ENCODE data around the gene DTX4. TPM values are rescaled to one million over a fixed set of nuclear protein-coding genes. Genes with fewer than 3 reads are reported as not detected.
A peak's percentile ranks its signal among the peaks of the same experiment; 100 is the strongest.

The DTX4 gene
- total RNA-seq, 1 donor from 2014 or later: 139 TPM

GRCh38 chr11:59179121-59179520 is 7.2 kb downstream of the DTX4 start:
- Mint-ChIP-seq H3K4me1 (peaks cover 97% of the 10 kb centered on the region), H3K9me3 (peaks cover 3% of the 10 kb centered on the region), H3K36me3 (ENCODE audit: low read depth) (peaks cover 50% of the 10 kb centered on the region), H3K27ac (ENCODE audit: unreplicated experiment) (no peak overlapping the region), H3K4me3 (peak overlapping the region; percentile 74), H3K27me3 (ENCODE audit: low read depth) (peaks cover 6% of the 10 kb centered on the region)
- no peak for DNase-seq (ENCODE audit: low read depth, low spot score)
- no peak for TF ChIP-seq CTCF (conservative IDR thresholded peaks at IDR 0.05)

- peaks cover 3% of the 10 kb centered on the region for H3K27me3 Mint-ChIP-seq (ENCODE audit: low read depth)
- peak; percentile 29 for DNase-seq (ENCODE audit: low read depth, low spot score)
- peak overlapping the region; percentile 74 for H3K4me3 Mint-ChIP-seq
- H3K27ac Mint-ChIP-seq (ENCODE audit: unreplicated experiment): peak overlapping the region; percentile 24
- H3K36me3 Mint-ChIP-seq (ENCODE audit: low read depth): peaks cover 47% of the 10 kb centered on the region
- peaks cover 97% of the 10 kb centered on the region for H3K4me1 Mint-ChIP-seq
- TF ChIP-seq CTCF (conservative IDR thresholded peaks at IDR 0.05): no peak
- H3K9me3 Mint-ChIP-seq: peaks cover 3% of the 10 kb centered on the region
Observed at GRCh38 chr11:59180168-59180776, 8.3 kb downstream of the DTX4 start.

- peaks cover 97% of the 10 kb centered on the region for H3K4me1 Mint-ChIP-seq
- no peak overlapping the region for H3K27ac Mint-ChIP-seq (ENCODE audit: unreplicated experiment)
- peaks cover 3% of the 10 kb centered on the region for H3K9me3 Mint-ChIP-seq
- peak overlapping the region; percentile 74 for H3K4me3 Mint-ChIP-seq
- H3K27me3 Mint-ChIP-seq (ENCODE audit: low read depth): peaks cover 3% of the 10 kb centered on the region
- H3K36me3 Mint-ChIP-seq (ENCODE audit: low read depth): peaks cover 47% of the 10 kb centered on the region
- TF ChIP-seq CTCF (conservative IDR thresholded peaks at IDR 0.05): no peak
- no peak for DNase-seq (ENCODE audit: low read depth, low spot score)
Observed at GRCh38 chr11:59180907-59181306, 9.0 kb downstream of the DTX4 start.

GRCh38 chr11:59181746-59182456 is 10.0 kb downstream of the DTX4 start:
- Mint-ChIP-seq H3K36me3 (ENCODE audit: low read depth) (peaks cover 46% of the 10 kb centered on the region), H3K4me1 (peaks cover 97% of the 10 kb centered on the region), H3K4me3 (peak overlapping the region; percentile 14), H3K27ac (ENCODE audit: unreplicated experiment) (no peak overlapping the region), H3K9me3 (peaks cover 3% of the 10 kb centered on the region), H3K27me3 (ENCODE audit: low read depth) (peaks cover 3% of the 10 kb centered on the region)
- no peak for TF ChIP-seq CTCF (conservative IDR thresholded peaks at IDR 0.05)
- DNase-seq (ENCODE audit: low read depth, low spot score): no peak

- peak overlapping the region; percentile 51 for H3K27ac Mint-ChIP-seq (ENCODE audit: unreplicated experiment)
- H3K9me3 Mint-ChIP-seq: peaks cover 3% of the 10 kb centered on the region
- peaks cover 40% of the 10 kb centered on the region for H3K36me3 Mint-ChIP-seq (ENCODE audit: low read depth)
- H3K27me3 Mint-ChIP-seq (ENCODE audit: low read depth): peaks cover 3% of the 10 kb centered on the region
- H3K4me3 Mint-ChIP-seq: peak overlapping the region; percentile 80
- DNase-seq (ENCODE audit: low read depth, low spot score): no peak
- H3K4me1 Mint-ChIP-seq: peaks cover 96% of the 10 kb centered on the region
- peak; percentile 47 for TF ChIP-seq CTCF (conservative IDR thresholded peaks at IDR 0.05)
Observed at GRCh38 chr11:59182457-59183151, 10.7 kb downstream of the DTX4 start.
